Activated naive CD4-positive, alpha-beta T cell (primary cell): Measurements from ENCODE around the gene RRP9.

ENCODE experiments used
- DNase-seq, 4 experiments: peaks; one replicate each; lab custom pipeline; 2025; lab: John Stamatoyannopoulos, UW

RRP9 gene

DNA sequence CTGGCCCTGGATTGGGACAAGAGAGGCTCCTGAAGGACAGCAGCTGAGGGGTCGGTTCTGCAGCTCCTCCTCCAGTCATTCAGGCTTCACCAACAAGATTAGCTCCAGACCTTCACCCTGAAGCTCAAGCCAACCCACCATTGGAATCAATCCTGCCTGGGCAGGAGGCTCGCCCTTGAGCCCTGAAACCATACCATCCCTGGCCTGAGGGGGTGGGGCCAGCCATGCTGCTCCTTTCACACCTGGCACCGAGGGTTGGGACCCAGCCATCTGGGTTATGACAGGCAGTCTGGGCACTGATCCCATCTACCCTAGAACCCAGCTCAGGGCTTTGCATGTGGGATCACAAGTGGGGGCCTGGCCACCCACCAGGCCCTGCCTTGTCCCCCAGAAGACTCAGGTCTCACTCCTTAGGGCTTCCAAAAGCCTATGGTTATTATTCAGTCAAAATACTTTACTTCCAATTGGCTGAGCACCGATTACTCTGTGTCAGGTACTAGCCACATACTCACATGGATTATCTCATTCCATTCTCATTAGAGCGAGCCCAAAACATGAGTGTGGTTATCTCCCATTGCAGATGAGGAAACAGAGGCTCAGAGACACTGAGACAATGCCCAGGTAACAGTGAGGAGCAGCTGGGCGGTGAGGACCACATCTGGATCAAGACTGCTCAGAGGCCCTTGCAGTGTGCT, 29.0 kb upstream of the RRP9 start:
- no peak for DNase-seq

DNA sequence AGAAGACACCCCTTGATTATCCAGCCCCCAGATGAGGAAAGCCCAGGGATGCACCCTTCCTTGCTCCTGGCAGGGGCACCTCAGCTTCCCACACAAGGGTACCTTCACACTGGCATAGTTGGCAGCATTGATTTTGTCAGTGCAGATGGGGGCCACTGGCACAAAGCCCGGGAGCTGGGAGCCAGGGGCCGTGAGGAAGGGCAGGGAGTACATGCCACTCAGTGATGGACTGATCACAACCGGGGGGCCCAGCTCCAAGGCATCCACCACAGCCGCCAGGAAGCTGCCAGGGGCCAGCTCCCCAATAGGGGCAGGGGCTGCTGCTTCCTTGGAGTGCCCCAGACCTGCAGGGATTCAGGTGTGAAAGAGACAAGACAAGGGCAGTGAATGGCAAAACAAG, 28.1 kb upstream of the RRP9 start:
- DNase-seq: no peak

DNA sequence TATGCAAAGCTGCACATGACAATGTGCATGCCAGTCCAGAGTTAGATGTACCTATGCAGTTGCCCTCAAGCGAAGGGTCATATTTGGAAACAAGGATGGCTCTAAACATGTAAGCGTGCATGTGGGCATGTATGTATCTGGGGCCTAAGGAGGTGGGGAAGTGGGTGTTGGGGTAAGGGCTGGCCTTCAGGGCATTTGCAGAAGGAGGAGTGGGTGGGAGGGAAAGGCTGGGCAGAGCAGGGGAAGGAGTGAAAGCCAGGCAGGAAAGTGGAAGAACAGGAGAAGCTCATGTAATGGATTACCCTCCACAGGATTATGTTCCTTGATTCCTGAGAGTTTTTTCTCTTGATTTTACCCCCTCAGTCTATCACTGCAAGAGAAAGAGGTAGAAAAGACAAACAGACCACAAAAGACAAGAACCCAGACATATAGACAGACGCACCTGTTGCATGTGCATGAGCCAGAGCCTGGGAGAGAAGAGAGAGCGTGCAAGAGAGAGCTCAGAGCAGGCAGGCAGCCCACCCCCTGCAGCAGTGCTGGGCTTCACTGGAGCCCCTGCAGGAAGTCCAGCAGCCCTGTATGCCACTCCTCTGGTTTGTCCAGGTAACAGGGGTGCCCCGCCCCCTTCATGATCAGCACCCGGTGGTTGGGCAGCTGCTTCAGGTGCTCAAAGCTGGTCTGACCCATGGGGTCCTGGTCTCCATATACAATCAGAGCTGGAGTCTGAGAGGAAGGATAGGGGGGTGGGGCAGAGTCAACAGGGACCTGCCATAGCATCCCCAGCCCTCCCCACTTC, 27.4 kb upstream of the RRP9 start:
- DNase-seq: no peak

DNA sequence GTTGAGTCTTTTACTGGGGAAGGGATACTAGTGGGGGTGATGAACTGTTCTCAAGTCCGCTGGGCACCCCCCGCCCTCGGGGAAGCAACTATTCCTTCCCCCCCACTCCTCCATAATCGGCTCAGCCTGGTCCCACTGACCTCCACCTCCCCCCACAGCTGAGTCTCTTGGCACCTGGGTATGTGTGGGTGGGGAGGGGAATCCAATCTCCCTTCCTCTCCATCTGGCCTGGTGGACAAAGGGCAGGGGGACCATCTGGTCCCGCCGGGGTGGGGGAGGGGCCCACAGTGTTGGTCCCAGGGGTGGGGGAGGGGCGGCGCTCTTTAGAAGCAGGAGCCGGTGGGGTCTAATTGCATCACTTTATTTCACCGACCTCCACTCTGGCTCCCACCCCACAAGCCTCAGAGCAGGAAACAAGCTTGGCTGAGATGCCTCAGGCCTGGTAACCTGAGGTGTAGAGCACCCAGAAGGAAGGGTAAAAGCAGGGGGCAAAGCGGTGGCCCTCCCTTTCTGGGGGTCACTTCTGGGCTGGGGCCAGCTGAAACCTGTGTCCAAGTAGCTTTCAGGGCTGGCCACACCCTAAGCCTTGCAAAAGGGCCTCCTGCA, 26.6 kb upstream of the RRP9 start:
- DNase-seq: no peak

DNA sequence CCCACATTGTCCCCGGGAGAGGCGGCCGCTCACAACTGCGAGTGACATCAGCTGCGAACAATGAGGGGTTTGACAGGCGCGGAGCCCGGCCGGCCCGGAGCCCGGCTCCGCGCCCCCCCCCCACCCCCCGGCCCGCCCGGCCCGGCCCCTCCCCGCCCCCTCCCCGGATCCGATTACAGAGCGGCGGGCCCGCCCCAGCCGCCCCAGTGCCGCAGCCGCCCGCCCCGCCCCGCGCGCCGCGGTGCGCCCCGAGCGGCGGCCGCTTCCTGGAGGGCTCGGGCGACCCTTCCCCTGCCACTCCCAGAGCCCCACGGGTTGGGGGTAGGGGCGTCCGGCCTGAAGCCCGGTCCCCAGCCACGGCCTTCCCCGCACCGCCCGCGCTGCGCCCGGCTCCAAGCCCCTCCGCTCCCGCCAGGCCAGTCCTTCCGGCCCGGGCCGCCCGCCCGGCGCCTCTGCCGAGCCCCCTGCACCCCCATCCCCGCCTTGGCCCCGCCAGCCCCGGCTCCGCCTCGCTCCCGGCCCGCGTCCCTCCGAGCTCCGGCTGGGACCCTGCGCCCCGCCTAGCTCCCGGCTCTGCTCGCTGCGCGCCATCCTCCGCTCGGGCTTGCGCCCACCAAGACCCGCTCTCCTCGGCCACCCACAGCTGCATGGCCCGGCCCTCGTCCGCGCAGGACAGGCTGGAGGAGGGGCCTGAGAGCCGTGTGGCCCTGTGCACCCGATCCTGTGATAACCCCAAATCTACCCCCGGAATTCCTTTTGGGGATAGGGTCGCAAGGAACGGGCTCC, 25.9 kb upstream of the RRP9 start, which contains the start of gene PCBP4:
Gene PCBP4 (minus strand): TSS at position 71 of the 786 bp plus-strand sequence. CDS start 6,214 bp downstream, outside the sequence.
- peak in 1 of 4 experiments; percentile 41 for DNase-seq

DNA sequence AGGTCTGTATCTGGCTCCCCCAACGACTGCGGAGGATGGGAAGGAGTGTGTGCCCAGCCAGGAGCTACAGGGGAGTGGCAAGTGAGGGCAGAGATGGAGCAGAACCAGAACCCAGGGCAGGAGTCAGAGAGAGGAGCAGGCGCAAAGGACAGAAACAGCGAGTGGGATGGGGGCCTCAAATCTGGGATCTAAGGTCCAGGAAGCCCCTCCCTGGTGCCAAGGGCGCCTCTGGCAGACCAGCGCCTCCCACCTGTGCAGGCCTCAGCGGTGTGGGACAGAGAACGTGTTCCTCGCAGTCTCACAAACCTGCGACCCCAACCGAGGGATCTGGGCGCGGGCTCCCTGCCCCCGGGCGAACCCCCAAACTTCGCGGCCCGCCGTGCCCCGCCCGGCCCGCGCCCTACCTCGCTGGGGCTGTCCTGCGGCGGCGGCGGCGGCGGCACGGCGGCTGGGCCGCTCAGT, 25.2 kb upstream of the RRP9 start:
- no peak for DNase-seq

DNA sequence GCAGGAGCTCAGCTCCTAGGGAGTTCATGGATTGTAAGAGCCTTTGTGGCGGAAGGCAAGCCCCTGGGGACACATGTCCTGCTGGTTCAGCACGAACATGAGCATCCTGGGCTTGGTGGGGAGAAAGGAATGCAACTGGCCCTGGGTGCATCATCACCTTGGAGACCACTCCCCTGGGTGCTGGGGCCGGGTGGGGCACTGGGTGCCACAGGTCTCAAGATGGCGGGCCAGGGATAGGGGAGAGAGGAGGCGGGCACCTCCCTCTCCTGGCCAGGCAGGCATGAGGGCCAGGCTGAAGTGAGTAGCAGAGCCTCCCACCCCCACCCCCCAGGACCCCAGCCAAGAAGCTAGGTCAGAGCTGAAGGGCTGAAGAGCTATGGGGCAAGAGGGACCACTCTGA, 24.8 kb upstream of the RRP9 start:
- no peak for DNase-seq

DNA sequence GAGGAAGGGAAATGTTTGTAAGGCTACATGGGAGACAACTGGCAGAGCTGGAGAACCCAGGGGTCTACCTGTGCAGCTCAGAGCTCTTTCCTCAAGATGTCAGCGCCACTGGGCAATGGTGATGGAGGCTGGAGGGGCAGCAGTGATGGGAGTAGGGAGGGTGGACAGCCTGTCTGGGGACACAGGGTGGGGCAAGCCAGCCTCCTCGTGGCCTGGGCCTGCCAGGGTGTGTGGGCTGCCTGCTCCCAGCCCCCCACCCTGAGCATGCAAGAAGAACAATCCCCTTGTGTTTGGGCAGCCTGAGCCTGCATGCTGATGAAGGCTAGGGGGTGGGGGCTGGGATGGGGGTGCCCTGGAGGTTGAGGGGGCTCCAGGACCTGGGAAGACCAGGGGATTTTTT, 24.3 kb upstream of the RRP9 start:
- DNase-seq: no peak

DNA sequence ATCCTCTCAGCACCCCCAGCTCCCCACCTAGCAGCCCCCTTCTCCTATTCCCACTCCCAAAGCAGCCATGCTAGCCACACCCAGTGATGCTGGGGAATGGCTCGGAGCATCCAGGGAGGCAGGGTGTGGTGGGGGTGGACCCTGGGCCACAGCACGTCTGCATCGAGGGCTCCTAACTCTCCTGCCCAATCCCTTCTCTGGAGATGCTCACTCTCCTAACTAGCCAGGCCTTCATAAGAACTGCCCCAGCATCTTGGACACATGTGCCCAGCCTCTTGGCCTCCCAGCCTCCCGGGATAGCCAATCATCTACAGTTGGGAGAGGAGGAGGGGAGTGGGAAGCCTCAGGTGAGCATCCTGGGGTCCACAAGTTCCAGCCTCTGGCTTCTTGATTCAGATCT, 22.8 kb upstream of the RRP9 start:
- no peak for DNase-seq

DNA sequence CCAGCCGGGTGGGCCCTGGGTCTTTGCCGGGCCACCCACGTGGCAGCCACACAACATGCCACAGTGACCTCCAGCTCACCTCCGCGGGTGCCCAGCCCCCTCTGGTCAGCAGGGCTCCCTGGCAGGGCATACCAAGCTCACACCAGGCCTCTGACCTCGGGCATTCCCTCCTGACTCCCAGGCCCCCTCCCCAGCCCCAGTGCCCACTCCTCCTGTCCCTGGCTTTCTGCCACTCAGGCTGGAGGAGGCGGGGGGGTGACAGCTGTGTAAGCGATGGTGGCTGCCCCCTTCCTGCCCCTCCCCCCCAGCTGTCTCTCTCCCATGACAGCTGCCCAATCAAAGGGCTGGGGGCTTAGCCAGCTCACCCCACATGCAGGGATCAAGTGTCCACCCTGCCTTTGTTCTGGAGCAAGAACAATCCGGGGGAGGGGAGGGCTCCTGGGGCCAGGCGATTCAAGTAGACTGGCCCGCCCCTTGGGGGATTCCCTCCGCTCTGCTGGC, 22.3 kb upstream of the RRP9 start:
- no peak for DNase-seq

DNA sequence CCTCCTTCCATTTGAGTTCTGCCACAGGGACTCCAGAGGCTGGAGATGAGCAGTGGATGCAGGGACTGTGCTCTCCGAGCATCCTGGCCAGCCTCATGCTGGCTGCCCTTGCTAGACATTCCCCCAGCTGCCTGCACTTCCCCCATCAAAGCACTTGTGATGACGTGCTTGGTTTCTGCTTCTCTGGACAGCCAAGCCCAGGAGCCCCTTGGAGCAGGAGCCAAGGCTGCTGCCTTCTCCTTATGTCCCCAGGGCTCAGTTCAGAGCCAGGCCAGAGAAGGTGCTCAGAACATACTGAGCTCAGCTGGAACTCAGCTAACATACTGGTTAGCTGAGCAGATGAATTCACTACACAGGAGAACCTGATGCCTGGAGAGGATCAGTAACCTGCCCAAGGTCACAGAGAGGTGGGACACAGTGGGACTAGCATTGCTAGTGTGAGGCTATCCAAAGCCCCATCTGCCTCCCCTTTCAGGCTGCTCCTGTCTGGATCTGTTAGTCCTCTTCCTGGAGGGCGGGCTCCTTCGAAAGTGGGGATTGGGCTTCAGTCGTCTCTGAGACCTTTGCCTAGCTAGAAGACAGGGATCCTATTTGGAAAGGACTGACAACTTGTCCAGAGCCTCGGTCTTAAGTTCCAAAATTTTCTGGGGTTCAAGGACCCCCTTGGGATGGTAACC, 21.3 kb upstream of the RRP9 start:
- DNase-seq: no peak

DNA sequence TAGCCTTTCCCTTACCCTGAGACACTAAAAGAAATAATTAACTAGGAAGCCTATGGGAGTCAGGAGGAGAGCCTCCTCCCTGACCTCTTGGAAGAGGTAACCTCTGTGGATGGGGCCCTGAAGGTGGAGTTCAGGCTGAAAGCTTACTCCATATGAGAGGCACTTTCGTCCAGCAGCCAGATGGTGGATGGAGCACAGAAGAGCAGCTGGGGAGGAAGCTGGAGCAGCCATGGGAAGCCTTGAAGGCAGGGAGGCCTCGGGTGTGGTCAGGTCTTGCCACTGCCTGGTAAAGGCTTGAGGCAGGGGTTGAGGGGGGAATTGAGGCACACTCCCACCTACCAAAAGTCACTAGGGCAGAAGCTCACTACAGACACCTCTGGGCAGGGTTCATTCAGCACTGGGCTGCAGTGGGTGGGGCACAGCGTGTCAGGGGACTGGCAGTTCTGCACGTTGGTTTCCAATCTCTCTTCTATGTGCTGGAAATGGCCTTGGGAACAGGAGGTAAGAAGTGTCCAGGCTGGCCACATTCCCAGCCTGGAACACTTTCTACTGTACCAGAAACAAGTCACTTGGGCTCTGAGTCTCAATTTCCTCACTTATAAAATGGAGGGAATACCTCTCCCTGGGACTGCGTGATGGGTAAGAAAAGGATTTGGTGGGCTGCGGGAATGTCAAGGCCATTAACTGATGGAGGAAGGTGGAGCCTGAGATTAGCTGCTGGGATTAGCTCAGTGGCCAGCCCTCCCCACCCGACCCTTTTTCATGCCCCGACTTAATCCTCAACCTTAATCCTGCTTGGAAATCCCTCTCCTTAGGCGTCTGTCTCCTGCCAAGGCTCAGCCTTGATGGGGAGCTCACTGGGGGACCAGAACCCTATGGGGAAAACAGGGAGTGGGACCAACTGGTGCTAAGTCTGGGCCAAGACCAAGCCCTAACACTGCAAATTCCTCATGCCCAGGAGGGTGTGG, 20.2 kb upstream of the RRP9 start:
- DNase-seq: no peak

DNA sequence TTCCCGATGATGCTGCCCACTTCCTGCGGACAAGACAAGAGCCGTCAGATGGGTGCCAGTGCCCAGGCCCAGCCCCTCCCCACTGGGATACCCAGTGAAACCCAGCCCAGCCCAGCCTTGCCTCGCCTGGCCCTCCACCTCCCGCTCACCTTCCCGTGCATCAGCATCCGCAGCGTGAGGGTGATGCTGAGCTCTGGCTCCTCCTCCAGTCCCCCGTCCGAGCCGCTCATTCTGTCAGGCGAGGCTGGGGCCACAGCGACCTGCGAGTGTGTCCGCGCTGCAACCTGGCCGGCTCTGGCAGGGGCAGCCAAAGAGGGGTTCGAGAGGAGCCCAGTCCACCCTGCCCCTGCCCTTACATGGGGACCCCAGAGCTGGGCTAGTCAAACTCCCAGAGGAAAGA, 19.3 kb upstream of the RRP9 start:
- no peak for DNase-seq

DNA sequence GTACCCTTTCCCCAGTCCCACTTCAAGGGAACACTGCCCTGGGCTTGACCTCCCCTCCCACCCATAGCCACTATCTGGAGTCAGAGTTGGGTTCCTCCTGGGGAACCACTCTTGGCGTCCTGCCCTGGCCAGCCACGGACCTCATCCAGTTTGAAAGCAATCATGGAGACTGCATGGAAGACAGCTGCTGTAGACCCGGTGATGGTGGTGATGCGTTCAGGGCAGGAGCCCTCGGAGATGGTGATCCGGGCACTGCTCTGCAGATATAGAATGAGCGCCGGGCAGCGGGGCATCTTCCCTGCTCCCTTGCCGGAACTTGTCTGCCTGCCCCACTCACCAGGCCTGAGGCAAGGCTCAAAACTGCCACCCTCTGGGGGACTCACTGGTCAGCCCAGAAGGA, 18.7 kb upstream of the RRP9 start:
- DNase-seq: no peak

DNA sequence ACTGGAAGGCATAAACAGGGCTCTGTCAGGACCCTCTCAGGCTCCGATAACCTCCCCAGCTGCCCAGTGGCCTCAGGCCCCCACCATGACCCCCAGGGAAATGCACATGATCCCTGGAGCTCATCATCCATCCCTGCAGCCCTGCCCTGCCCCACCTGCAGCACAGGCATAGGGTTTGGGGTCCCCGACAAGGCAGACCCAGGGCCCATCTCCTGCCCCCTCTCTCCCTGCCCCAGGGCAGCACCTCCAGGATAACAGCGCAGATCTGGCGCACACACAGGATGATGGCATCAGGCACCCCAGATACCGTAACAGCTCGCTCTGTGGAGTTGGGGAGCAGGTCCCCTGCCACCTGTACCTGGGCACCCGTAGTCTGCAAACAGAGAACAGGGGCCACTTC, 17.9 kb upstream of the RRP9 start:
- no peak for DNase-seq

DNA sequence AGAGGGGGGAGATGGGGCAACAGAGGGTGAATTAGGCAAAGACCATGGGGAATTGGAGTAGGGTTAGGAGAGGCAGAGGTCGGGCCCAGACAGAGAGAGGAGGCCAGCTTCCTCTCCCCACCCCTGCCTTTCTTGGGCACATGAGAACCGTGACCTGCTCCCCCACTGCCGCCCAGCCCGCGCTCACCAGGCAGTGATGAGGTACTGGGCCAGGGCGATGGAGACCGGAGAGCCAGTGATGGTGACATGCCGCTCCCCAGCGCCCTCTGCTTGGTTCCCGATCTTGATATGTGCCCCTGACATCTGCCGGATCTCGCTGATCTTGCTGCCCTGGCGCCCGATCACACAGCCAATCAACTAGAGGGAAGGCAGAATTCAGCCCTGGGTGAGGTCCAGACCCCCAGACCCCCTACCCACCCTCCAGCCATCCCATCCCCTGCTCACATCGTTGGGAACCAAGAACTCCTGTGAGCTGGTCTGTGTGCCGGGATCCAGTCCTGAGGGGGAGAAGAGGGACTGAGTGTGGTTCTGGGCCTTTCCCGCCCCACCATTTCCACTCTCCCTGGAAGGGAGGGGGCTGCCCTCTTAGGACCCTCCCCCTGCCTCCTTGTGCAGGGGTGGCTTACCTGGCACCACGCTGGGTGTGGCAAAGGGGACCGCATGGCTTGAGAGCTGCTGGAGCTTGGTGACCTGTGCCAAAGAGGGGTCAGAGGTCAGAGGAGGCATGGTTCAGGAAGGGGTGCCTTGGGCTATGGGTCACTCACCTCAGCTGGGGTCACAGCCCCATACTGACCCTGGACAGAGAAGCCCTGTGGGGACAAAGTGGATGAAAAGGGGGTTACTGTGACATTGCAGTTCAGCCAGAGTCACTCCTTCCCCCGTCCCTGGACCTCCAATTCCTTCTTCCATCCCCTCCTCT, 17.2 kb upstream of the RRP9 start:
- DNase-seq: no peak

DNA sequence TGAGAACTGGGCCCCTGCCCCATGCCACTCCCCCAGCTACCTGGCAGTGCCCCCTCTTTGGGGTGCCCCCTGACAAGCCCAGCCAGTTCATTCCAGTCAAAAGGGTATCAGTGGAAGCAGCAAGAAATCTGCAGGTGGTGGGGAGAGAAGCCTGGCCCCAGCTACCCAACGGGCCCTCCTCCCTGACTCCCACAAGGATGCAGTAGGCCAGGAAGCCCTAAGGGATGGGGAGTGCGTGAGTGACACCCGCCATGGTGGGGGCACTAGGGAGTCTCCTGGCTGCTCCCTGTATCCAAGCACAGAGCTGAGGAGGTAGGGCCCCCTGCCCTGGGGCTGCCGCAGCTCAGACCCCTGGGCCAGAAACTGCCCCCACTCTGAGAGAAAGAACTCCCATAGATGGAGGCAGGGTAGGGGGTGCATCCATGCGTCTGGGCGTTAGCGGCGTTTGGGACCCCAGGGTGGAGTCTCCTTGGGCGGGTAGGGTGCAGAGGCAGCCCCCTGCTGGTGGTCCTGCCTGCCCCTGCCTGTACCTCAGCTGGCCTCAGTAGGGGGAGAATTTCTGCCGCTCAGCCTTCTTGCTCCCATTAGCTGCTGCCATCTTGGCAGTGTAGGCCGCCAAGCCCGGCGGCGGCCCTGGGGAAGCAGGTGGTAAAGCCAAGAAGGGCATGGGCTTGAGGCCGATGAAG, 16.0 kb upstream of the RRP9 start:
- DNase-seq: no peak
